ENCODE results near the gene RELT. TPM values are rescaled to one million over a fixed set of nuclear protein-coding genes. Genes with fewer than 3 reads are reported as not detected.
A peak's percentile ranks its signal among the peaks of the same experiment; 100 is the strongest.

RELT gene
- total and polyA plus RNA-seq, 9 of the 15 experiments (the other 6 are each of a cell fraction or from before 2014, with no cell fraction given): 1.1 to 20.2 (median 7.4) TPM

DNA sequence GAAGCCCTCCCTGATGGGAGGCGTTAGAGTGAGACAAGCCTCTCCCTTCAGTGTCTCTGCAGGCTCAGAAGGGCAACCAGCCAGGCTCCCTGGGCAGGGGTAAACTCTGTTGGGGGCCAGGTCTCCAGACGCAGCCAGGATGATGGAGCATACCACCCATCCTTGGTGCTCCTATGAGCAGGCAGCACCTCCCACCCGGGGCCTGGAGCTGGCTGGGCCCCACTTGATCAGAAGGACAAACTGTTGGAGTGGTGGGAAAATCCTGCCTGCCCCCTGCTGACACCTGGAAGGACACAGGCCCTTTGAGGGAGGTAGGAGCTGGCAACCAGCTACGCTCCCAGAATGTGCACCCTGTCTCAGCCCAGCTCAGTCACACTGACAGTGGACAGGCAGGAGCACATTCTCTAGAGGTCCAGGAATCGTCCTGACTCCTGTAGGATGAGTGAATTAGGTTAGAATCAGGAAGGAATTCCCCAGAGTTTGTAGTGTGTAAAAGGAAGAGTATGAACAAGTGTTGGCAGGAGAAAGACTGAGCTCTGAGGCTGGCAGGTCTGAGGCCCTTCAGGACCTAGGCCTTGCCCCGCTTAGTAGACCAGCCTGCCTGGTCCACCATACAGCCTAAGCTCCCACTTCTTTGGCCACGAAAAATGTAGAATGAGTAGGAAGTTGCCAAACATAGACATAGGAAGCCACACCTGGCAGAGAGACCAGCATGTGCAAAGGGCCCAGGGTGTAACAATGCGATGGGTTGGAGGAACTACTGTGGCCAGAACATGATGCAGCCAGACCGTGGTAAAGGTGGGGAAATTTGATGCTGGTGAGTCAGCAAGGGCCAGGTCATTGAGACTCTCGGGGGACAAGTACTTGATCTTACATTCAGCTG, 49.0 kb upstream of the RELT start (continued):
- no peak for TF ChIP-seq ZNF184 (CRISPR knock-in tag; IDR thresholded peaks at IDR 0.05)
- TF ChIP-seq ZBED1 (IDR thresholded peaks at IDR 0.05): no peak
- TF ChIP-seq, protein P1, sequence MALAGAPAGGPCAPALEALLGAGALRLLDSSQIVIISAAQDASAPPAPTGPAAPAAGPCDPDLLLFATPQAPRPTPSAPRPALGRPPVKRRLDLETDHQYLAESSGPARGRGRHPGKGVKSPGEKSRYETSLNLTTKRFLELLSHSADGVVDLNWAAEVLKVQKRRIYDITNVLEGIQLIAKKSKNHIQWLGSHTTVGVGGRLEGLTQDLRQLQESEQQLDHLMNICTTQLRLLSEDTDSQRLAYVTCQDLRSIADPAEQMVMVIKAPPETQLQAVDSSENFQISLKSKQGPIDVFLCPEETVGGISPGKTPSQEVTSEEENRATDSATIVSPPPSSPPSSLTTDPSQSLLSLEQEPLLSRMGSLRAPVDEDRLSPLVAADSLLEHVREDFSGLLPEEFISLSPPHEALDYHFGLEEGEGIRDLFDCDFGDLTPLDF (CRISPR knock-in tag; IDR thresholded peaks at IDR 0.05): no peak
- TF ChIP-seq MEIS2 (IDR thresholded peaks at IDR 0.05; ENCODE audit: partially characterized antibody): no peak

DNA sequence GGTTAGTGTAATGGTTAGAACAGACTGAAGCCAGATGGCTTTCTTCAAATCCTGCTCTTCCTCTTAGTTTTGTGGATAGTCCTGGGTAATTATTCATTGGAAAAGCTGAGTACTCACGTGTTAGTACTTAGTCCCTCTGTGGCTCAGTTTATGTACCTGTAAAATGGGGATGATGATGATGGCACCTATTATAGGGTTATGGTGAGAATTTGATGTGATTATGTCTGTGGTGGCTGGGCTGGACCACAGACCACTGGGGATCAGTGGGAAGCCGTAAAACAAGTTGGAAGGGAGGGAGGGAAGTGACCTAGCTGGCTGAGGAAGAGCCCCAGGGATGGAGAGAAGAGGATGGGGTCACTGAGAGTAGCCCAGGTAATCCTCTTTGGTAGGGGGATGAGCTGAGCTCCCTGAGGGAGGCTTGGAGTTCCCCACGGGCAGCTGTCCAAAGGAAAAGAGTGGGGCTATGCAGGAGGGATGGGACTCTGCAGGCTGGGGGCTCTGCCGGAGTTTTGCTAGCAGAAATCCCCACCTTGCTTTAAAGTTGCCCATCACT, 48.3 kb upstream of the RELT start:
- Histone ChIP-seq H3K27me3 (ENCODE audit: control insufficient read depth in 2 of 2, insufficient read depth in 2 of 2, low read length in 2 of 2) (peaks cover 0 to 7% of the 10 kb centered on the region in 2 experiments; a peak in 2 of 5 replicates), H3K79me2 (ENCODE audit: control insufficient read depth, insufficient read depth, low read length) (no peaks in the 10 kb centered on the region), H3K36me3 (ENCODE audit: control insufficient read depth, insufficient read depth, low read length) (no peaks in the 10 kb centered on the region), H3K4me2 (ENCODE audit: insufficient read depth, low read length) (no peak overlapping the region), H3K4me3 (no peak overlapping the region), H3K4me1 (replicated peaks in 1 of 2; ENCODE audit: control insufficient read depth in 2 of 2, insufficient read depth in 2 of 2, low read length in 2 of 2) (peaks cover 9% of the 10 kb centered on the region in 2 experiments; a peak in 4 of 5 replicates), H3K9ac (ENCODE audit: insufficient read depth in 1 of 2, low read depth in 2 of 2, low read length in 2 of 2) (no peak overlapping the region), H2AFZ (ENCODE audit: low read depth, low read length) (no peak overlapping the region), H3K9me3 (replicated peaks; ENCODE audit: control insufficient read depth, insufficient read depth, low read depth, low read length) (no peaks in the 10 kb centered on the region), H4K20me1 (replicated peaks; ENCODE audit: control insufficient read depth, insufficient read depth, low read length) (no peaks in the 10 kb centered on the region; the same call in 1 of the 2 replicates), H3K27ac (ENCODE audit: extremely low read depth, low read depth, low read length) (no peak overlapping the region), H3K9me1 (ENCODE audit: control insufficient read depth, insufficient read depth, low read length) (no peaks in the 10 kb centered on the region)
- no TSS peak for BruUV-seq (replicated peaks)
- TF ChIP-seq RBM25 (IDR thresholded peaks at IDR 0.05; ENCODE audit: low read depth, low read length, severe bottlenecking) (peak; percentile 58), ADNP (tag; IDR thresholded peaks at IDR 0.05) (peak; percentile 91), RBM39 (optimal IDR thresholded peaks at IDR 0.05; ENCODE audit: low read depth, low read length) (no peak), ZNF347 (CRISPR knock-in tag; IDR thresholded peaks at IDR 0.05; ENCODE audit: low read depth) (no peak), BCOR (IDR thresholded peaks at IDR 0.05) (peak; percentile 94), HDAC2 (IDR thresholded peaks at IDR 0.05) (0 out of 2 replicates have a peak, but pooled peaks have one; percentile 25), SMARCA5 (IDR thresholded peaks at IDR 0.05) (0 out of 2 replicates have a peak, but pooled peaks have one; percentile 41), KDM1A (IDR thresholded peaks at IDR 0.05) (peak; percentile 54 to 68; a peak in 2 of 4 replicates)
- no peak for DNase-seq (ENCODE audit: extremely low read depth in 1 of 4, low spot score in 3 of 4)
- intact Hi-C loops (cut with micrococcal nuclease): no loop called here
- no peak for FAIRE-seq
- 5% methylated on average over 4 of the region's 4 CpGs for WGBS (ENCODE audit: insufficient coverage, low coverage, missing lambda C conversion rate)
- in situ Hi-C loops (cut with MboI): no loop called here
- ChIA-PET CTCF (ENCODE audit: low intra/inter-chr PET ratio) (no interaction called here), POLR2A (interaction anchor here (0.6 to 1.1 kb wide), 2 partner anchors 13 to 37 kb away, joined by 3 to 4 read pairs; no protein-coding TSS in a partner anchor)
- ATAC-seq: no peak

All from K562 (cell line).